SK-N-SH (cell line): ENCODE data around the gene NAA38. TPM values are rescaled to one million over a fixed set of nuclear protein-coding genes. Genes with fewer than 3 reads are reported as not detected.

Source experiments
- CTCF ChIA-PET: fragments of 300-600, 350-600 bp; formaldehyde crosslinking; extraction: SDS; loops from one replicate; lab custom pipeline; 2021; lab: Yijun Ruan, JAX
- POLR2A ChIA-PET: fragments of 350-600 bp; sonication (Branson Sonifier 250); formaldehyde crosslinking; extraction: SDS; loops from one replicate; lab custom pipeline; 2020; ENCODE audit warnings: antibody characterized with exemption, inconsistent platforms; lab: Yijun Ruan, JAX
- DNase-seq: peaks from one replicate; pipeline ENCODE4 v3.0.0; 2012
- H2AFZ ChIP-seq: fragments of 200-600 bp; sonication (generic); 2 replicates; pipeline ENCODE4 v1.8.1; 2016; ENCODE audit warnings: antibody characterized with exemption, mild to moderate bottlenecking, low read depth
- H3F3A ChIP-seq: fragments of 200-600 bp; sonication (generic); replicated peaks from 2 replicates; pipeline ENCODE3; 2016; ENCODE audit warnings: antibody characterized with exemption, mild to moderate bottlenecking; ENCODE audit not compliant: insufficient read depth
- H3K27ac ChIP-seq, 2 experiments: fragments of 200-500 bp in 1 of 2; fragments of 200-600 bp in 1 of 2; sonication (Bioruptor generic) in 1 of 2; sonication (generic), shearing (Covaris generic) in 1 of 2; 2 replicates each; pipeline versions ENCODE4 v1.5.1 to v1.6.1; 2014 to 2016; ENCODE audit warnings: low read depth in 2 of 2, inconsistent platforms in 1 of 2, low read length in 1 of 2, mild to moderate bottlenecking in 1 of 2, mixed read lengths in 1 of 2
- H3K27me3 ChIP-seq: fragments of 200-600 bp; sonication (generic), shearing (Covaris generic); 2 replicates; pipeline ENCODE4 v1.6.1; 2016; ENCODE audit warnings: mixed run types; ENCODE audit not compliant: insufficient read depth
- H3K36me3 ChIP-seq, 2 experiments: fragments of 200-500 bp in 1 of 2; fragments of 200-600 bp in 1 of 2; sonication (Bioruptor generic) in 1 of 2; sonication (generic) in 1 of 2; replicated peaks in 1 of 2; 2 replicates each; pipeline versions ENCODE3 to v1.5.1; 2014 to 2016; ENCODE audit warnings: low read length in 1 of 2, mild to moderate bottlenecking in 1 of 2; ENCODE audit not compliant: insufficient read depth in 2 of 2, control insufficient read depth in 1 of 2
- H3K4me1 ChIP-seq, 2 experiments: fragments of 200-500 bp in 1 of 2; fragments of 200-600 bp in 1 of 2; sonication (Bioruptor generic) in 1 of 2; sonication (generic), shearing (Covaris generic) in 1 of 2; 2 replicates each; pipeline versions ENCODE4 v1.5.1 to v1.6.1; 2014 to 2016; ENCODE audit warnings: low read depth in 1 of 2, low read length in 1 of 2, mixed run types in 1 of 2; ENCODE audit not compliant: insufficient read depth in 2 of 2, control insufficient read depth in 1 of 2
- H3K4me2 ChIP-seq: fragments of 200-600 bp; sonication (generic), shearing (Covaris generic); 2 replicates; pipeline ENCODE4 v1.6.1; 2017; ENCODE audit warnings: mixed run types
- H3K4me3 ChIP-seq, 2 experiments: fragments of 200-500 bp in 1 of 2; fragments of 200-600 bp in 1 of 2; sonication (Bioruptor generic) in 1 of 2; sonication (generic), shearing (Covaris generic) in 1 of 2; 2 replicates each; pipeline versions ENCODE4 v1.5.1 to v1.8.1; 2014 to 2016; ENCODE audit warnings: low read depth in 2 of 2, inconsistent platforms in 1 of 2, low read length in 1 of 2, mild to moderate bottlenecking in 1 of 2, mixed read lengths in 1 of 2, moderate library complexity in 1 of 2
- H3K79me2 ChIP-seq: fragments of 200-600 bp; sonication (generic); 2 replicates; pipeline ENCODE4 v1.8.1; 2017; ENCODE audit warnings: mild to moderate bottlenecking; ENCODE audit not compliant: insufficient read depth
- H3K9ac ChIP-seq: fragments of 200-600 bp; sonication (generic); 2 replicates; pipeline ENCODE4 v1.6.1; 2017; ENCODE audit warnings: mixed run types
- H3K9me2 ChIP-seq: fragments of 200-600 bp; sonication (generic); 2 replicates; pipeline ENCODE4 v1.6.1; 2017; ENCODE audit warnings: mixed run types
- H3K9me3 ChIP-seq: fragments of 200-600 bp; sonication (generic); 2 replicates; pipeline ENCODE4 v1.6.1; 2017; ENCODE audit warnings: mixed run types, mild to moderate bottlenecking, moderate library complexity
- H4K20me1 ChIP-seq: fragments of 200-600 bp; sonication (generic); 2 replicates; pipeline ENCODE4 v1.6.1; 2017; ENCODE audit warnings: mild to moderate bottlenecking, mixed run types; ENCODE audit not compliant: insufficient read depth
- CHD2 ChIP-seq: fragments of 150-350 bp; IDR thresholded peaks from 2 replicates; pipeline ENCODE4 v1.6.1; 2018; ENCODE audit warnings: low read length; ENCODE audit not compliant: partially characterized antibody
- CTCF ChIP-seq: fragments of 200-600 bp; sonication (generic); IDR thresholded peaks from 2 replicates; pipeline ENCODE4 v1.6.1; 2017; ENCODE audit warnings: antibody characterized with exemption, mild to moderate bottlenecking, moderate library complexity
- ELF1 ChIP-seq: IDR thresholded peaks from 2 replicates; pipeline ENCODE4 v1.4.0; 2012
- EP300 ChIP-seq, 2 experiments: IDR thresholded peaks; 2 replicates each; pipeline versions ENCODE4 v1.4.0 to v1.6.1; 2012; ENCODE audit warnings: borderline replicate concordance in 1 of 2, low read depth in 1 of 2, low read length in 1 of 2
- FOSL2 ChIP-seq: IDR thresholded peaks from 2 replicates; pipeline ENCODE4 v1.4.0; 2012; ENCODE audit warnings: low read depth, mild to moderate bottlenecking, moderate library complexity, borderline replicate concordance
- FOXJ3 ChIP-seq: sonication (generic); formaldehyde crosslinking; IDR thresholded peaks from 2 replicates; pipeline ENCODE4 v1.5.1; 2020; ENCODE audit warnings: mild to moderate bottlenecking, missing genetic modification reagents
- FOXM1 ChIP-seq: IDR thresholded peaks from 2 replicates; pipeline ENCODE4 v1.4.0; 2012; ENCODE audit warnings: low read depth, mild to moderate bottlenecking
- GABPA ChIP-seq: IDR thresholded peaks from 2 replicates; pipeline ENCODE4 v1.4.0; 2012; ENCODE audit warnings: low read depth, mild to moderate bottlenecking
- GATA2 ChIP-seq: sonication (generic); formaldehyde crosslinking; IDR thresholded peaks from 2 replicates; pipeline ENCODE4 v1.5.0; 2020; ENCODE audit warnings: mild to moderate bottlenecking, missing genetic modification reagents
- JUND ChIP-seq: IDR thresholded peaks from 2 replicates; pipeline ENCODE4 v1.4.0; 2012
- MAX ChIP-seq: IDR thresholded peaks from 2 replicates; pipeline ENCODE4 v1.4.0; 2012; ENCODE audit warnings: low read depth
- MEF2A ChIP-seq: IDR thresholded peaks from 2 replicates; pipeline ENCODE4 v1.4.0; 2012; ENCODE audit warnings: low read depth, borderline replicate concordance
- MXI1 ChIP-seq: IDR thresholded peaks from 2 replicates; pipeline ENCODE4 v1.6.1; 2012; ENCODE audit warnings: mild to moderate bottlenecking, low read depth, low read length, improper control_type of control experiment
- NFIC ChIP-seq: IDR thresholded peaks from 2 replicates; pipeline ENCODE4 v1.4.0; 2012; ENCODE audit warnings: borderline replicate concordance
- PBX3 ChIP-seq: IDR thresholded peaks from 2 replicates; pipeline ENCODE4; 2012
- POLR2AphosphoS5 ChIP-seq: IDR thresholded peaks from 2 replicates; pipeline ENCODE4 v1.6.1; 2012; ENCODE audit warnings: low read depth, low read length
- RAD21 ChIP-seq: IDR thresholded peaks from 2 replicates; pipeline ENCODE4 v1.6.1; 2012; ENCODE audit warnings: mild to moderate bottlenecking, low read length
- RCOR1 ChIP-seq: fragments of 150-350 bp; IDR thresholded peaks from 2 replicates; pipeline ENCODE4 v1.6.1; 2017; ENCODE audit warnings: antibody characterized with exemption, low read length
- RFX5 ChIP-seq: IDR thresholded peaks from 2 replicates; pipeline ENCODE4 v1.6.1; 2012; ENCODE audit warnings: mild to moderate bottlenecking, improper control_type of control experiment, low read length
- RXRA ChIP-seq: IDR thresholded peaks from 2 replicates; pipeline ENCODE4 v1.4.0; 2012; ENCODE audit warnings: low read depth, mild to moderate bottlenecking, borderline replicate concordance
- SIN3A ChIP-seq: IDR thresholded peaks from 2 replicates; pipeline ENCODE4 v1.6.1; 2012; ENCODE audit warnings: low read depth, mild to moderate bottlenecking, low read length, moderate library complexity, borderline replicate concordance
- SMC3 ChIP-seq: IDR thresholded peaks from 2 replicates; pipeline ENCODE4 v1.6.1; 2012; ENCODE audit warnings: low read depth, low read length, improper control_type of control experiment
- TAF1 ChIP-seq: IDR thresholded peaks from 2 replicates; pipeline ENCODE4 v1.6.1; 2012; ENCODE audit warnings: low read depth, mild to moderate bottlenecking, low read length, moderate library complexity, borderline replicate concordance
- TCF12 ChIP-seq: IDR thresholded peaks from 2 replicates; pipeline ENCODE4 v1.4.0; 2012
- TEAD4 ChIP-seq: IDR thresholded peaks from 2 replicates; pipeline ENCODE4 v1.4.0; 2012; ENCODE audit warnings: mild to moderate bottlenecking, borderline replicate concordance; ENCODE audit not compliant: insufficient read depth
- USF2 ChIP-seq: fragments of 150-350 bp; IDR thresholded peaks from 2 replicates; pipeline ENCODE4 v1.6.1; 2017; ENCODE audit warnings: antibody characterized with exemption, low read length, low read depth, borderline replicate concordance
- YY1 ChIP-seq: IDR thresholded peaks from 2 replicates; pipeline ENCODE4 v1.4.0; 2012; ENCODE audit warnings: low read depth, mild to moderate bottlenecking
- ZBTB33 ChIP-seq: IDR thresholded peaks from 2 replicates; pipeline ENCODE4 v1.4.0; 2012; ENCODE audit warnings: low read depth, borderline replicate concordance
- WGBS: methylation state at CpG from one replicate; pipeline ENCODE4 v1.1.6; 2017; ENCODE audit warnings: low lambda C conversion rate; 5-methylcytosine and 5-hydroxymethylcytosine counted together
- polyA plus RNA-seq, 3 experiments: library from polyadenylated mRNA; depleted of rRNA; stranded (reverse); fragments of >200 nt; gene quantifications; 2 replicates each; pipeline ENCODE4 v1.2.3, GENCODE V29; 2012

The NAA38 gene
- polyA plus RNA-seq, 1 of the 3 experiments (the other 2 are of a cell fraction), result 202 TPM

- peak overlapping the region; percentile 63; the same call in 1 of the 2 replicates for H2AFZ ChIP-seq
- POLR2A ChIA-PET, result interaction anchor here (0.9 to 3.1 kb wide), 6 partner anchors 8 to 120 kb away, joined by 3 to 17 read pairs (median 4); partner anchors contain the start of genes CYB5D1, DNAH2 and NAA38
- TF ChIP-seq EP300 (IDR thresholded peaks at IDR 0.05; ENCODE audit: borderline replicate concordance in 1 of 2, low read depth in 1 of 2, low read length in 1 of 2), result peak; percentile 66 to 71
- peak; percentile 76 for TF ChIP-seq TAF1
- peak; percentile 77 for TF ChIP-seq NFIC
- TF ChIP-seq JUND, result peak; percentile 98
- peak; percentile 82; the same call in 1 of the 2 replicates for TF ChIP-seq ZBTB33
- no peak; the same call in 1 of the 2 replicates for TF ChIP-seq POLR2AphosphoS5
- peak; percentile 80; the same call in 1 of the 2 replicates for TF ChIP-seq RXRA
- no peak for TF ChIP-seq FOXM1
- peak; percentile 90 for TF ChIP-seq RFX5
- TF ChIP-seq YY1, result peak; percentile 79; the same call in 1 of the 2 replicates
- TF ChIP-seq GABPA, result 0 out of 2 replicates have a peak, but pooled peaks have one; percentile 45
- peak; percentile 68 for TF ChIP-seq TCF12
- TF ChIP-seq GATA2 (CRISPR knock-in tag), result no peak
- TF ChIP-seq ELF1, result peak; percentile 57; the same call in 1 of the 2 replicates
- peak; percentile 65 for TF ChIP-seq PBX3
- 0 out of 2 replicates have a peak, but pooled peaks have one; percentile 31 for TF ChIP-seq FOXJ3 (CRISPR knock-in tag)
- TF ChIP-seq SMC3, result peak; percentile 26; the same call in 1 of the 2 replicates
- peak; percentile 97 for TF ChIP-seq CHD2
- peak; percentile 31; the same call in 1 of the 2 replicates for TF ChIP-seq FOSL2
- TF ChIP-seq MAX, result peak; percentile 97
- TF ChIP-seq MXI1, result peak; percentile 96
- TF ChIP-seq RCOR1, result peak; percentile 84; the same call in 1 of the 2 replicates
- TF ChIP-seq RAD21, result no peak
- TF ChIP-seq CTCF, result no peak
- peak; percentile 50; the same call in 1 of the 2 replicates for TF ChIP-seq USF2
- TF ChIP-seq TEAD4, result no peak
- TF ChIP-seq MEF2A, result 0 out of 2 replicates have a peak, but pooled peaks have one; percentile 37
- TF ChIP-seq SIN3A, result peak; percentile 98
Observed at GRCh38 chr17:7836596-7837407, 20.6 kb downstream of the NAA38 start.

More at GRCh38 chr17:7836596-7837407, 20.6 kb downstream of the NAA38 start:
- Histone ChIP-seq H3K9ac (peak overlapping the region; percentile 99), H3K36me3 (peaks cover 5 to 14% of the 10 kb centered on the region in 2 experiments), H3K4me3 (peak overlapping the region; percentile 90 to 97), H3K4me2 (peak overlapping the region; percentile 99), H3F3A (peaks cover 39% of the 10 kb centered on the region), H3K27ac (peak overlapping the region; percentile 98 to 99), H3K27me3 (no peaks in the 10 kb centered on the region), H3K9me3 (no peaks in the 10 kb centered on the region), H4K20me1 (peaks cover 31% of the 10 kb centered on the region), H3K9me2 (no peaks in the 10 kb centered on the region), H3K4me1 (peaks cover 32 to 40% of the 10 kb centered on the region in 2 experiments), H3K79me2 (peaks cover 45% of the 10 kb centered on the region)
- CTCF ChIA-PET, result interaction anchor here (0.6 to 6.5 kb wide), 17 partner anchors 8 to 439 kb away, joined by 3 to 58 read pairs (median 5); partner anchors contain the start of genes CYB5D1, DNAH2, NAA38 and TMEM88
- under 1% methylated on average over 18 of the region's 19 CpGs for WGBS
- DNase-seq, result peak; percentile 85
